ENCODE results near the gene C16orf46. TPM values are rescaled to one million over a fixed set of nuclear protein-coding genes. Genes with fewer than 3 reads are reported as not detected.
"Not testable (repeated sequence)": the region's sequence is repeated elsewhere in the genome, so short reads cannot be mapped to it uniquely, and the experiment has no call there.

The C16orf46 gene
- total RNA-seq, 1 donor: 2.2 TPM

GRCh38 chr16:81117436-81117835, 40.4 kb upstream of the C16orf46 start:
- Histone ChIP-seq H3K4me2 (ENCODE audit: insufficient read depth, low read length) (no peak overlapping the region), H3K27ac (ENCODE audit: low read depth, low read length) (no peak overlapping the region), H3K9me3 (ENCODE audit: low read depth, low read length) (no peaks in the 10 kb centered on the region), H3K79me2 (ENCODE audit: insufficient read depth, low read length) (no peaks in the 10 kb centered on the region), H3K36me3 (ENCODE audit: insufficient read depth, low read length) (no peaks in the 10 kb centered on the region), H2AFZ (ENCODE audit: low read length) (no peak overlapping the region), H3K27me3 (ENCODE audit: insufficient read depth, low read length) (no peaks in the 10 kb centered on the region), H3K4me3 (ENCODE audit: insufficient read depth, low read length) (no peak overlapping the region), H3K4me1 (ENCODE audit: insufficient read depth, low read length) (no peaks in the 10 kb centered on the region), H4K20me1 (ENCODE audit: insufficient read depth, low read length) (no peaks in the 10 kb centered on the region)
- TF ChIP-seq CTCF (IDR thresholded peaks at IDR 0.05; ENCODE audit: extremely low read depth, low read depth, low read length): no peak
- peak; percentile 13 for DNase-seq (ENCODE audit: insufficient read length, low spot score, missing footprints)

- no peaks in the 10 kb centered on the region for H3K79me2 ChIP-seq (ENCODE audit: insufficient read depth, low read length)
- no peaks in the 10 kb centered on the region for H3K9me3 ChIP-seq (ENCODE audit: low read depth, low read length)
- no peak overlapping the region for H3K27ac ChIP-seq (ENCODE audit: low read depth, low read length)
- no peaks in the 10 kb centered on the region for H3K36me3 ChIP-seq (ENCODE audit: insufficient read depth, low read length)
- no peak overlapping the region for H3K4me3 ChIP-seq (ENCODE audit: insufficient read depth, low read length)
- DNase-seq (ENCODE audit: insufficient read length, low spot score, missing footprints): no peak
- H4K20me1 ChIP-seq (ENCODE audit: insufficient read depth, low read length): no peaks in the 10 kb centered on the region
- H3K4me1 ChIP-seq (ENCODE audit: insufficient read depth, low read length): no peaks in the 10 kb centered on the region
- no peak for TF ChIP-seq CTCF (IDR thresholded peaks at IDR 0.05; ENCODE audit: extremely low read depth, low read depth, low read length)
- no peak overlapping the region for H2AFZ ChIP-seq (ENCODE audit: low read length)
- H3K27me3 ChIP-seq (ENCODE audit: insufficient read depth, low read length): no peaks in the 10 kb centered on the region
- no peak overlapping the region for H3K4me2 ChIP-seq (ENCODE audit: insufficient read depth, low read length)
Observed at GRCh38 chr16:81116285-81116684, 39.2 kb upstream of the C16orf46 start.

GRCh38 chr16:81112453-81112852, 35.4 kb upstream of the C16orf46 start:
- no peak overlapping the region for H3K4me3 ChIP-seq (ENCODE audit: insufficient read depth, low read length)

GRCh38 chr16:81109274-81109673, 32.2 kb upstream of the C16orf46 start:
- not testable (repeated sequence) for H3K27ac ChIP-seq (ENCODE audit: low read depth, low read length); H4K20me1 ChIP-seq (ENCODE audit: insufficient read depth, low read length); H2AFZ ChIP-seq (ENCODE audit: low read length); H3K27me3 ChIP-seq (ENCODE audit: insufficient read depth, low read length); H3K4me2 ChIP-seq (ENCODE audit: insufficient read depth, low read length); H3K4me1 ChIP-seq (ENCODE audit: insufficient read depth, low read length); H3K79me2 ChIP-seq (ENCODE audit: insufficient read depth, low read length); H3K4me3 ChIP-seq (ENCODE audit: insufficient read depth, low read length); H3K36me3 ChIP-seq (ENCODE audit: insufficient read depth, low read length); H3K9me3 ChIP-seq (ENCODE audit: low read depth, low read length)
- peak; percentile 48 for DNase-seq (ENCODE audit: insufficient read length, low spot score, missing footprints)

More at GRCh38 chr16:81112453-81112852, 35.4 kb upstream of the C16orf46 start:
- Histone ChIP-seq H3K4me2 (ENCODE audit: insufficient read depth, low read length) (no peak overlapping the region), H3K27me3 (ENCODE audit: insufficient read depth, low read length) (no peaks in the 10 kb centered on the region), H2AFZ (ENCODE audit: low read length) (no peak overlapping the region), H4K20me1 (ENCODE audit: insufficient read depth, low read length) (no peaks in the 10 kb centered on the region), H3K9me3 (ENCODE audit: low read depth, low read length) (no peaks in the 10 kb centered on the region), H3K36me3 (ENCODE audit: insufficient read depth, low read length) (no peaks in the 10 kb centered on the region), H3K27ac (ENCODE audit: low read depth, low read length) (no peak overlapping the region), H3K79me2 (ENCODE audit: insufficient read depth, low read length) (no peaks in the 10 kb centered on the region), H3K4me1 (ENCODE audit: insufficient read depth, low read length) (no peaks in the 10 kb centered on the region)
- peak; percentile 8 for DNase-seq (ENCODE audit: insufficient read length, low spot score, missing footprints)
- no peak for TF ChIP-seq CTCF (IDR thresholded peaks at IDR 0.05; ENCODE audit: extremely low read depth, low read depth, low read length)

Measured in osteoblast (primary cell).